Effector memory CD8-positive, alpha-beta T cell (primary cell): ENCODE results near the gene DSCAML1.

Experiments
- ATAC-seq: fragments of 150-1000 bp; cut with Tn5 transposase; replicated peaks from 2 replicates; pipeline ENCODE4 v1.10.0; 2021; ENCODE audit warnings: mild to moderate bottlenecking, moderate library complexity
- DNase-seq, 3 experiments: peaks; one replicate each; pipeline ENCODE4 v3.0.0; 2021
- H3K27ac Mint-ChIP-seq, 2 donors: one replicate each; pipeline ENCODE4 v1.8.0; 2022; ENCODE audit warnings: mild to moderate bottlenecking in 2 of 2, mixed read lengths in 2 of 2, moderate library complexity in 2 of 2
- H3K27me3 Mint-ChIP-seq, 2 donors: one replicate each; pipeline ENCODE4 v1.8.0; 2022; ENCODE audit warnings: mixed read lengths in 2 of 2
- H3K36me3 Mint-ChIP-seq: one replicate; pipeline ENCODE4 v1.8.0; 2022; ENCODE audit warnings: mild to moderate bottlenecking, moderate library complexity, mixed read lengths; ENCODE audit not compliant: insufficient read depth
- H3K4me1 Mint-ChIP-seq, 2 donors: one replicate each; pipeline ENCODE4 v1.8.0; 2022; ENCODE audit warnings: low read depth in 2 of 2, mixed read lengths in 2 of 2
- H3K4me3 Mint-ChIP-seq, 2 donors: one replicate each; pipeline ENCODE4 v1.8.0; 2022; ENCODE audit warnings: mild to moderate bottlenecking in 2 of 2, mixed read lengths in 2 of 2, moderate library complexity in 2 of 2
- H3K9me3 Mint-ChIP-seq, 2 donors: one replicate each; pipeline ENCODE4 v1.8.0; 2022; ENCODE audit warnings: mixed read lengths in 2 of 2

DSCAML1 gene

GRCh38 chr11:117563556-117563955 is 233.5 kb downstream of the DSCAML1 start:
- no peaks in the 10 kb centered on the region for H3K36me3 Mint-ChIP-seq
- no peak overlapping the region for H3K27ac Mint-ChIP-seq
- H3K27me3 Mint-ChIP-seq: peaks cover 33 to 68% of the 10 kb centered on the region in 2 donors
- no peak for ATAC-seq
- H3K4me3 Mint-ChIP-seq: no peak overlapping the region
- no peak for DNase-seq
- no peaks in the 10 kb centered on the region for H3K4me1 Mint-ChIP-seq
- no peaks in the 10 kb centered on the region for H3K9me3 Mint-ChIP-seq

GRCh38 chr11:117562136-117562535 is 234.9 kb downstream of the DSCAML1 start:
- Mint-ChIP-seq H3K27ac (no peak overlapping the region), H3K4me3 (no peak overlapping the region), H3K4me1 (no peaks in the 10 kb centered on the region), H3K36me3 (no peaks in the 10 kb centered on the region), H3K9me3 (no peaks in the 10 kb centered on the region), H3K27me3 (peaks cover 34 to 82% of the 10 kb centered on the region in 2 donors)
- ATAC-seq: no peak
- DNase-seq: no peak

GRCh38 chr11:117560780-117561530 is 236.1 kb downstream of the DSCAML1 start:
- DNase-seq (no peak), ATAC-seq (no peak)
- H3K4me1 Mint-ChIP-seq: no peaks in the 10 kb centered on the region
- H3K27me3 Mint-ChIP-seq: peaks cover 41 to 86% of the 10 kb centered on the region in 2 donors
- H3K4me3 Mint-ChIP-seq: no peak overlapping the region
- no peak overlapping the region for H3K27ac Mint-ChIP-seq
- no peaks in the 10 kb centered on the region for H3K36me3 Mint-ChIP-seq
- no peaks in the 10 kb centered on the region for H3K9me3 Mint-ChIP-seq

- ATAC-seq (no peak), DNase-seq (no peak)
- Mint-ChIP-seq H3K27ac (no peak overlapping the region), H3K4me3 (no peak overlapping the region), H3K9me3 (no peaks in the 10 kb centered on the region), H3K4me1 (no peaks in the 10 kb centered on the region), H3K27me3 (peaks cover 31 to 86% of the 10 kb centered on the region in 2 donors), H3K36me3 (no peaks in the 10 kb centered on the region)
Observed at GRCh38 chr11:117559698-117560097, 237.3 kb downstream of the DSCAML1 start.

- ATAC-seq: no peak
- no peaks in the 10 kb centered on the region for H3K9me3 Mint-ChIP-seq
- no peaks in the 10 kb centered on the region for H3K4me1 Mint-ChIP-seq
- no peak overlapping the region for H3K27ac Mint-ChIP-seq
- no peak overlapping the region for H3K4me3 Mint-ChIP-seq
- H3K36me3 Mint-ChIP-seq: no peaks in the 10 kb centered on the region
- H3K27me3 Mint-ChIP-seq: peaks cover 29 to 68% of the 10 kb centered on the region in 2 donors
- no peak for DNase-seq
Observed at GRCh38 chr11:117557361-117557760, 239.7 kb downstream of the DSCAML1 start.

- Mint-ChIP-seq H3K9me3 (no peaks in the 10 kb centered on the region), H3K4me3 (no peak overlapping the region), H3K4me1 (no peaks in the 10 kb centered on the region), H3K27me3 (peaks cover 48 to 75% of the 10 kb centered on the region in 2 donors), H3K36me3 (no peaks in the 10 kb centered on the region), H3K27ac (no peak overlapping the region)
- DNase-seq: no peak
- no peak for ATAC-seq
Observed at GRCh38 chr11:117554601-117555333, 242.2 kb downstream of the DSCAML1 start.

GRCh38 chr11:117552626-117553025 is 244.4 kb downstream of the DSCAML1 start:
- no peak for ATAC-seq
- Mint-ChIP-seq H3K4me1 (no peaks in the 10 kb centered on the region), H3K27me3 (peaks cover 47 to 75% of the 10 kb centered on the region in 2 donors), H3K4me3 (no peak overlapping the region), H3K9me3 (no peaks in the 10 kb centered on the region), H3K27ac (no peak overlapping the region), H3K36me3 (no peaks in the 10 kb centered on the region)
- DNase-seq: no peak

- Mint-ChIP-seq H3K4me1 (no peaks in the 10 kb centered on the region), H3K36me3 (no peaks in the 10 kb centered on the region), H3K9me3 (no peaks in the 10 kb centered on the region), H3K27me3 (peaks cover 43 to 75% of the 10 kb centered on the region in 2 donors), H3K4me3 (no peak overlapping the region), H3K27ac (no peak overlapping the region)
- no peak for ATAC-seq
- DNase-seq: no peak
Observed at GRCh38 chr11:117551761-117552343, 245.2 kb downstream of the DSCAML1 start.

GRCh38 chr11:117550466-117550865 is 246.6 kb downstream of the DSCAML1 start:
- H3K4me1 Mint-ChIP-seq: no peaks in the 10 kb centered on the region
- ATAC-seq (no peak), DNase-seq (no peak)
- no peaks in the 10 kb centered on the region for H3K36me3 Mint-ChIP-seq
- no peaks in the 10 kb centered on the region for H3K9me3 Mint-ChIP-seq
- no peak overlapping the region for H3K4me3 Mint-ChIP-seq
- peaks cover 41 to 73% of the 10 kb centered on the region in 2 donors for H3K27me3 Mint-ChIP-seq
- no peak overlapping the region for H3K27ac Mint-ChIP-seq

GRCh38 chr11:117549417-117549816 is 247.6 kb downstream of the DSCAML1 start:
- Mint-ChIP-seq H3K27ac (no peak overlapping the region), H3K27me3 (peaks cover 52 to 76% of the 10 kb centered on the region in 2 donors), H3K4me3 (no peak overlapping the region), H3K4me1 (no peaks in the 10 kb centered on the region), H3K36me3 (no peaks in the 10 kb centered on the region), H3K9me3 (no peaks in the 10 kb centered on the region)
- DNase-seq (no peak), ATAC-seq (no peak)

- Mint-ChIP-seq H3K4me1 (no peaks in the 10 kb centered on the region), H3K27me3 (peaks cover 52 to 82% of the 10 kb centered on the region in 2 donors), H3K4me3 (no peak overlapping the region), H3K27ac (no peak overlapping the region), H3K36me3 (no peaks in the 10 kb centered on the region), H3K9me3 (no peaks in the 10 kb centered on the region)
- DNase-seq (no peak), ATAC-seq (no peak)
Observed at GRCh38 chr11:117548876-117549275, 248.1 kb downstream of the DSCAML1 start.

GRCh38 chr11:117547946-117548345 is 249.1 kb downstream of the DSCAML1 start:
- H3K36me3 Mint-ChIP-seq: no peaks in the 10 kb centered on the region

GRCh38 chr11:117547195-117547850 is 249.7 kb downstream of the DSCAML1 start:
- no peaks in the 10 kb centered on the region for H3K36me3 Mint-ChIP-seq
- H3K27ac Mint-ChIP-seq: no peak overlapping the region
- DNase-seq: no peak
- H3K4me1 Mint-ChIP-seq: no peaks in the 10 kb centered on the region
- no peak for ATAC-seq
- H3K27me3 Mint-ChIP-seq: peaks cover 36 to 97% of the 10 kb centered on the region in 2 donors
- H3K9me3 Mint-ChIP-seq: no peaks in the 10 kb centered on the region
- H3K4me3 Mint-ChIP-seq: no peak overlapping the region

More at GRCh38 chr11:117547946-117548345, 249.1 kb downstream of the DSCAML1 start:
- no peak for DNase-seq
- ATAC-seq: no peak
- H3K27me3 Mint-ChIP-seq: peaks cover 42 to 91% of the 10 kb centered on the region in 2 donors
- H3K9me3 Mint-ChIP-seq: no peaks in the 10 kb centered on the region
- no peak overlapping the region for H3K27ac Mint-ChIP-seq
- H3K4me3 Mint-ChIP-seq: no peak overlapping the region
- H3K4me1 Mint-ChIP-seq: no peaks in the 10 kb centered on the region
